Activated CD4-positive, alpha-beta T cell treated with anti-CD3 and anti-CD28 coated beads, Interleukin-2, amount 10 ng/mL, durations not matched to agents 24 days and 14 days (primary cell): Measurements from ENCODE around the gene DMRTC2. TPM values are rescaled to one million over a fixed set of nuclear protein-coding genes. Genes with fewer than 3 reads are reported as not detected.

ENCODE experiments used
- DNase-seq: peaks from one replicate; pipeline ENCODE4 v3.0.0; 2022
- H3K27ac Mint-ChIP-seq: one replicate; pipeline ENCODE4 v1.8.0; 2022; ENCODE audit warnings: mild to moderate bottlenecking, mixed read lengths
- H3K27me3 Mint-ChIP-seq: one replicate; pipeline ENCODE4 v1.8.0; 2022; ENCODE audit warnings: mixed read lengths
- H3K36me3 Mint-ChIP-seq: one replicate; pipeline ENCODE4 v1.8.0; 2022; ENCODE audit warnings: low read depth, mild to moderate bottlenecking, mixed read lengths
- H3K4me1 Mint-ChIP-seq: one replicate; pipeline ENCODE4 v1.8.0; 2021; ENCODE audit warnings: mixed read lengths
- H3K4me3 Mint-ChIP-seq: one replicate; pipeline ENCODE4 v1.8.0; 2022; ENCODE audit warnings: mild to moderate bottlenecking, moderate library complexity, mixed read lengths
- H3K9me3 Mint-ChIP-seq: one replicate; pipeline ENCODE4 v1.8.0; 2021; ENCODE audit warnings: mixed read lengths
- intact Hi-C: fragments of 100-400 bp; cut with micrococcal nuclease; formaldehyde crosslinking; loops from one replicate; pipeline ENCODE4 v1.15.1; 2023
- total RNA-seq: library from RNA; stranded (reverse); gene quantifications from 2 replicates; pipeline ENCODE4 v1.2.3, GENCODE V29; 2022

The DMRTC2 gene
- total RNA-seq, 1 donor from 2014 or later = not detected

DNA sequence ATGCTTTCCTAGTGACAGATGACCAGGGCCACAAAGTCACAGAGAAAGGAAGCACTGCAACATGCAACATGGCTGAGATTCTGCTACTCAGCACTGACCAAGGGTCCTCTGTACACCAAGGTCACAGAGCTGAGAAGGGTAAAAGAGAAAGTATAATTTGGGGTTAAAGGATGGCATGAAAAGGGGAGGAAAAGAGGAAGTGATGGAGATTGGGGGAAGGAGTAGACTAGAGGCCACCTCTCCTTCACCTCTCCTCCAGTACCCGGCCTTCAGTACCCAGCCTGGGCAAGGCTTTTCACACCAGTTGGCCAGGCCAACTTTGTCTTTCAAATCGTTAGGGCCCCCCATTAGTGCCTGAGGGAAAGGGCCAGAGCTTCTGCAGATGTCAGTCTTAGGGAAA lies 8.9 kb downstream of the DMRTC2 start:
- Mint-ChIP-seq H3K4me1 (no peaks in the 10 kb centered on the region), H3K27me3 (peaks cover 42% of the 10 kb centered on the region), H3K9me3 (no peaks in the 10 kb centered on the region), H3K4me3 (no peak overlapping the region), H3K27ac (no peak overlapping the region), H3K36me3 (no peaks in the 10 kb centered on the region)
- no peak for DNase-seq
- intact Hi-C loops = no loop called here

DNA sequence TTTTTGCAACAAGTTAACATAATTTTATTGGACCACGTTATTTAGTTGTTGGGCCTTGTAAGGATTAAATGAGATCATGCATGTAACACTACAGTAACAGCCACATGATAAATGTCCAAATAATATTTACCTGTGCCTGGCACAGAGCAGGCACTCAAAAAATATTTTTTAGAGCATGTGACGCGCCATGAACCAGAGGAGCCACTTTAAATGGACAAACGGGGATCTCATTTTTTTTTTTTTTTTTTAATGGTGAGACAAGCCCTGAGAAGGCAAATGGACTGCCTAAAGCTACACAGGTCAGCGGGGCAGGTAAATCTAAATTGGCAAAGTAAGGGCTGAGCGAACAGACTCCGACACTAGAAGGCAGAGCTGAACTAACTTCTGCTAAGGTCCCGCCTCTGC lies 14.4 kb downstream of the DMRTC2 start:
- Mint-ChIP-seq H3K27ac (peak overlapping the region; percentile 98), H3K27me3 (peaks cover 14% of the 10 kb centered on the region), H3K36me3 (peaks cover 39% of the 10 kb centered on the region), H3K4me3 (peak overlapping the region; percentile 89), H3K9me3 (no peaks in the 10 kb centered on the region), H3K4me1 (peaks cover 38% of the 10 kb centered on the region)
- no peak for DNase-seq
- intact Hi-C loops = no loop called here

DNA sequence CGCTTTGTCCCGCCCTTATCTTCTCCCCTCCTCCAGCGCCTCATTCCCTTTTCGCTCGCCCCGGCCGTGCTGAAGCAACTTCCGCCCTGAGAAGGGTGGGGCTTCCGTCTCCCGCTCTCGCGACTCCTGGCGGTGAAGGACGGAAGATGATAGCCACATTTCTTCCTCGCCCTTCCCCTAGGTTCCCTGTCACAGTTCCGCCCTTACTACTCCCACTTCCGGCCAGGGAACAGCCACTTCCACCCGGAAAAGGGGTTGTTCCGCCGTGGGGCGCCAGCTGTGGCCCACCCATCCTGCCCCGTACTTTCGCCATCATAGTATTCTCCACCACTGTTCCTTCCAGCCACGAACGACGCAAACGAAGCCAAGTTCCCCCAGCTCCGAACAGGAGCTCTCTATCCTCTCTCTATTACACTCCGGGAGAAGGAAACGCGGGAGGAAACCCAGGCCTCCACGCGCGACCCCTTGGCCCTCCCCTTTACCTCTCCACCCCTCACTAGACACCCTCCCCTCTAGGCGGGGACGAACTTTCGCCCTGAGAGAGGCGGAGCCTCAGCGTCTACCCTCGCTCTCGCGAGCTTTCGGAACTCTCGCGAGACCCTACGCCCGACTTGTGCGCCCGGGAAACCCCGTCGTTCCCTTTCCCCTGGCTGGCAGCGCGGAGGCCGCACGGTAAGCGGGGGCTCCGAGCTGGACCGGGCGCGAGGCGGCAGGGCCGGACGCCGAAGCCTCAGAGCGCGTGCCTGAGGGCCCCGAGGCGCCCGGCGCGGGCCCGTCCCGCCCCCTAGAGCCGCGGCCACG lies 15.0 kb downstream of the DMRTC2 start, which contains the start of gene RPS19:
Gene RPS19, plus strand, starts transcription at position 638 of the 801 bp plus-strand sequence. CDS start 520 bp downstream, outside the sequence.
- DNase-seq = peak; percentile 100
- Mint-ChIP-seq H3K27ac (peak within 1 kb of the TSS; percentile 98), H3K4me3 (peak within 1 kb of the TSS; percentile 89), H3K36me3 (peaks cover 45% of the 10 kb centered on the region), H3K27me3 (peaks cover 8% of the 10 kb centered on the region), H3K4me1 (peaks cover 44% of the 10 kb centered on the region), H3K9me3 (no peaks in the 10 kb centered on the region)
- intact Hi-C loops = loop anchor here (1.0 kb wide), 2 partner anchors 24 to 99 kb away; partner anchors contain the start of gene RABAC1

DNA sequence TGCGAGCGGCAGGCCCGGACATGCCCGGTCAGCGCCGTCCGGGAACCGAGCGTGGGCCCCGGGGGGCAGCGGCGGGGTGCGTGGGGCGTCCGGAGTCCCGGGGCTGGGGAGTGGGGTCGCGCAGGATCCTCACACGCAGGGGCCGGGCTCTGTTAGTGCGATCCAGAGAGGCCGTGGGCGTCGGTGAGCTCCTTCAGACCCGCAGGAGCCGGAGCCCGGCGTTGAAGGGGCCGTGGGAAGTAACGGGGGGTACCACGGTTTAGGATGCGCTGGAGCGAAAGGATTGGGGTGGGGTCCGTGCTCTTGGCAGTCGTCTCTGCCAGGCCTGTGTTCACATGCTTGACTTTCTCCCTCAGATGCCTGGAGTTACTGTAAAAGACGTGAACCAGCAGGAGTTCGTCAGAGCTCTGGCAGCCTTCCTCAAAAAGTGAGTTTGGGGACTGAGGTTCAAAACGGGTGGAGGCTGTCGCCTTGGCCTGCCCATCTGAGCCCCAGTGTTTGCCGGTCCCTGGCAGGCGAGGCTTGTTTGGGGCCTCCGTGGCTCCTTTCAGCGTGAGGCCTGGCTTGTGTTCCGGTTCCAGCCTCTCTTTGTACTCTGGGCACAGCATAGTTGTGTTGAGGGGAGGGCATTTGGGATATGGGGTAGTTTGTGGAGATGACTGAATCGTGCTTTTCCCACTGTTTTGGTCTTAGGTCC lies 15.7 kb downstream of the DMRTC2 start:
- Mint-ChIP-seq H3K27me3 (peaks cover 3% of the 10 kb centered on the region), H3K4me1 (peaks cover 47% of the 10 kb centered on the region), H3K9me3 (no peaks in the 10 kb centered on the region), H3K36me3 (peaks cover 49% of the 10 kb centered on the region), H3K4me3 (peak overlapping the region; percentile 89), H3K27ac (peak overlapping the region; percentile 93)
- peak; percentile 78 for DNase-seq
- intact Hi-C loops = loop anchor here (1.0 kb wide), 3 partner anchors 11 to 99 kb away; partner anchors contain the start of gene RABAC1

DNA sequence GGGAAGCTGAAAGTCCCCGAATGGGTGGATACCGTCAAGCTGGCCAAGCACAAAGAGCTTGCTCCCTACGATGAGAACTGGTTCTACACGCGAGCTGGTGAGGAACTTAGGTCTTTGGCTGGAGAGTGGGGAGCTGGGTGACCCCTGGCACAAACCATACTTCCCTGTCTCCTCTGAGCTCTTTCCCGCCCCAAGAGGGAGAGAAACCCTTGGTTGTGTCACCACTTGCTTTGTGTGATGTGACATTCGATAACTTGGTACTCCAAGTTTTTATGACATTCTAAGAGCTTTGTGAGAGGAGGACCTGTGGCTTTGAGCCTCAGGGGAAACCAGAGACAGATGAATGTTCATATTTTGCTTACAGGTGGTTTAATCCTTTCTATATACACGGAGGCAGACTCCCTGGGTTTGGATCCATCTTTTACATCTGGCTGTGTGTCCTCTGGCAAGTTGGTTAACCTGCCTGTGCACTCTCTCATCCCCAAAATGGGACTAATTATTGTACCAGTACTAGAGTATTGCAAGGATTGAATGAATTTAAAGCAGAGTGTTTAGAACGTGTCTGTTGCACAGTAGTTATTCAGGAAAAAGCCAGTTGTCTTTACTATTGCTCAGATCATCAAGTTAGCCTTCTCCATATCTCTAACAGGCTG lies 16.4 kb downstream of the DMRTC2 start:
- no peaks in the 10 kb centered on the region for H3K9me3 Mint-ChIP-seq
- peak overlapping the region; percentile 89 for H3K4me3 Mint-ChIP-seq
- H3K27me3 Mint-ChIP-seq = peaks cover 3% of the 10 kb centered on the region
- peaks cover 50% of the 10 kb centered on the region for H3K4me1 Mint-ChIP-seq
- peaks cover 53% of the 10 kb centered on the region for H3K36me3 Mint-ChIP-seq
- peak overlapping the region; percentile 93 for H3K27ac Mint-ChIP-seq
- intact Hi-C loops = loop anchor here (1.0 kb wide), 1 partner anchor 10 kb away; no protein-coding TSS in a partner anchor
- DNase-seq = no peak

DNA sequence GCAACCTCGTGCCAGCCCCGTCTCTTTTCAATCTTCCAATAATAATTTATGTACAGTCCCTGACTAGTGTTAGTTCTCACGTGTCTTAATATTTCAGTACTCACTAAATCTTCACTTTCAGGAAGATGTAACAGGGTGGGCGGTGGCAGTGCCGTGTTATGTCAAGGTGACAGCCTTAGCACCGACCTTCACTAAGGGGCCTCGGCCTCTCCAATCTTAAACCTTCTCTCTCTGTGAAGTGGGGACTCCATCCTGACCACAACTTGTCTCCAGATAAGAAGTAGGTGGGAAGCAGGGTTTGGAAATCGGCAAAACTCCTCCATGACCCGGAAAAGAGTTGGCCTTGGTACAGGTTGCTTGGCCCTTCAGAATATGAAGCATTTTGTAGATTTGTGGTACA lies 17.0 kb downstream of the DMRTC2 start:
- intact Hi-C loops = loop anchor here (1.0 kb wide), 1 partner anchor 9 kb away; no protein-coding TSS in a partner anchor
- peaks cover 52% of the 10 kb centered on the region for H3K4me1 Mint-ChIP-seq
- peaks cover 59% of the 10 kb centered on the region for H3K36me3 Mint-ChIP-seq
- no peak for DNase-seq
- H3K9me3 Mint-ChIP-seq = no peaks in the 10 kb centered on the region
- peak overlapping the region; percentile 93 for H3K27ac Mint-ChIP-seq
- H3K27me3 Mint-ChIP-seq = peaks cover 3% of the 10 kb centered on the region
- peak overlapping the region; percentile 89 for H3K4me3 Mint-ChIP-seq

DNA sequence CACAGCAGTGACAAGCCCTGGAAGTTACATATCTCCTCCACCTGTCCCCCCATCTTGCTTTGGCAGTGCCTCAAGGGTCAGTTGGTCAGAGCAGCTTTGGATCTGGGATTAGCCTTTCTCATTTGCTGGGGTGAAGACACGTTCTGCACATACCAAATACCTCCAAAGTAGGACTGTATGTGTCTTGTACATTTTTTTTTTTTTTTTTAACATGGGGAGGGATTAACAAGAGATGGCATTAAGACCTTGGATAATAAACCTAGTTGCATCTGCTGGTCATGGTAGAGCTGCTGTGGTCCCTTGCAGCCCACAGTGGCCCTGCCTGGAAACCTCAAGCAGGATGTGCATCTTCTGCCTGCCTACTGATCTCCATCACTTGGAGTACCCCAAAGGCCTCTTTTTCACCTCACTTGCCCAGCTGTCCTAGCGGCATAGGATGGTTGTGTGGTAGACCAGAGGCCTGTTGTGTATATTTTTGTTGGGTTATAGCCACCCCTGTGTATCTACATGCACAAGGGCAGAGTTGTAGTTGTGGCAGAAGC lies 17.7 kb downstream of the DMRTC2 start:
- H3K27me3 Mint-ChIP-seq = no peaks in the 10 kb centered on the region
- peak overlapping the region; percentile 89 for H3K4me3 Mint-ChIP-seq
- H3K27ac Mint-ChIP-seq = peak overlapping the region; percentile 93
- H3K36me3 Mint-ChIP-seq = peaks cover 60% of the 10 kb centered on the region
- peak; percentile 64 for DNase-seq
- no peaks in the 10 kb centered on the region for H3K9me3 Mint-ChIP-seq
- intact Hi-C loops = no loop called here
- peaks cover 52% of the 10 kb centered on the region for H3K4me1 Mint-ChIP-seq

DNA sequence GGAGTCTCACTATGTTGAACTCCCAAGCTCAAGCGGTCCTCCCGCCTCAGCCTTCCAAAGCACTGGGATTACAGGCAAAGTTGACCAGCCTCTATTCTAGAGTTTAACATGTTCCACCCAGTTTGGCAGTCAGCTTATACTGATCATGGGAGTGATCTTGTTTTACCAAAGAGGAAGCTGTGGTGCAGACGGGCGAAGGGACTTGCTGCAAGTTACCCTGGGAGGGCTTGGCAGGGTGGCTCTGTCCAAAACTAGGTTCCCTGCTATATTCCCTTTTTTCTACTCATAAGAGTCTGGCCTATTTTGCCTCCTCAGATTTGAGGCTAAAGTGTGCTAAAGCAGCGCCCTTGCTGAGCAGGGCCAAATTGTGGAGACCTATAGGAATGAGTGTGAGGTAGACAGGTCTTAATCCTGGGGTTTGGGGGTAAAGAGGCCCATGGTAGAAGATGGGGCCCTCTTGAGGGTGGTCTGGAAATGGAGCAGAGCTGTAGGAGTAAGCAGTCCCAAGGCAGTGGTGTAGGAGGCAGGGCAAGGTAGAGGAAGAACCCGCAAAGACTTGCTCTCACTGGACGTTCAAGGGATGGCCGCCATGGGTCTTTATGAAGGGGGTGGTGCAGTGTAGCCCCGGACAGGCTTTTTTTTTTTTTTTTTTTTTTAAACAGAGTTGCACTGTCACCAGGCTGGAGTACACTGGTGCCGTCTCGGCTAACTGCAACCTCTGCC lies 18.5 kb downstream of the DMRTC2 start:
- H3K36me3 Mint-ChIP-seq = peaks cover 69% of the 10 kb centered on the region
- H3K27ac Mint-ChIP-seq = peak overlapping the region; percentile 79
- H3K4me3 Mint-ChIP-seq = peak overlapping the region; percentile 89
- intact Hi-C loops = no loop called here
- no peaks in the 10 kb centered on the region for H3K9me3 Mint-ChIP-seq
- DNase-seq = no peak
- H3K27me3 Mint-ChIP-seq = no peaks in the 10 kb centered on the region
- H3K4me1 Mint-ChIP-seq = peaks cover 59% of the 10 kb centered on the region

DNA sequence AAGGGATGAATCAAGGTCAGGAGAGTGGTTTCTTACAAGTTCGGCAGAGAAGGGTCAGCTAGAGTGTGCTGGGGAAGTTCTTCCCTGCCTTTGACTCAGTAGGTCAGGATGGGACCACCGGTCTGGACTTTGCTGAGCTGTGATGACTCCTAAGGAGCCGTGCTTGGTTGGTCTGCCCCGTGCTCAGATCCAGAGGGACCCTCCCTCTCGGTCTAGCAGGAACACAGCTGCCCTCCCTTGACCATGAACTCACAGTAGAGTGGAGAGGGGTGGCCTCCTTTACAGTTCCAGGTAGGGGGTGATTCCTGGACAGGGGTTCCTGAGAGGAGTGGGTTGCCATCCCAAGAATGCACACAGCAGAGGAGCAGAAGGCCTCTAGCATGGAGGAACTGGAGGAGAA lies 19.5 kb downstream of the DMRTC2 start:
- DNase-seq = no peak
- H3K36me3 Mint-ChIP-seq = peaks cover 77% of the 10 kb centered on the region
- peak overlapping the region; percentile 89 for H3K4me3 Mint-ChIP-seq
- intact Hi-C loops = no loop called here
- no peaks in the 10 kb centered on the region for H3K27me3 Mint-ChIP-seq
- H3K9me3 Mint-ChIP-seq = no peaks in the 10 kb centered on the region
- peaks cover 65% of the 10 kb centered on the region for H3K4me1 Mint-ChIP-seq
- peak overlapping the region; percentile 77 for H3K27ac Mint-ChIP-seq

DNA sequence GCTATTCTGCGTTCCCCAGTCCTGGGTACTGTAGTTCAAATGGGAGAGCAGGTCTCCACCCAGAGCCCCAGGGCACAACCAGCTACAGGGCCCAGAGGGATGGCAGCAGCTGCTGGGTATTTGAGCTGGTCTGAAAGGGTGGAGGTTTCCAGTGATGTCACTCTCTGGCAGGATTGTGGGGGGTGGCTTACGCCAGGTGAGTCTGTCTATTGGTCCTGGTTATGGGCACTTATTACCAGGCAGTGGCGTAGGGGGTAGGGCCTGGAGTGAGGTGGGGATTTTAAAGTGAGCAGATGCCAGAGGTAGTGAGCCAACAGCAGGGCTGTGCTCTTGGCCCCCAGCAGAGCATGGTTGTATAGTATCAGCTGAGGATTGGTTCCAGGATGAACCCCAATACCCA lies 21.4 kb downstream of the DMRTC2 start:
- no peak for DNase-seq
- intact Hi-C loops = no loop called here
- Mint-ChIP-seq H3K4me3 (peak overlapping the region; percentile 51), H3K4me1 (peaks cover 72% of the 10 kb centered on the region), H3K9me3 (no peaks in the 10 kb centered on the region), H3K27ac (peak overlapping the region; percentile 65), H3K36me3 (peaks cover 83% of the 10 kb centered on the region), H3K27me3 (no peaks in the 10 kb centered on the region)

DNA sequence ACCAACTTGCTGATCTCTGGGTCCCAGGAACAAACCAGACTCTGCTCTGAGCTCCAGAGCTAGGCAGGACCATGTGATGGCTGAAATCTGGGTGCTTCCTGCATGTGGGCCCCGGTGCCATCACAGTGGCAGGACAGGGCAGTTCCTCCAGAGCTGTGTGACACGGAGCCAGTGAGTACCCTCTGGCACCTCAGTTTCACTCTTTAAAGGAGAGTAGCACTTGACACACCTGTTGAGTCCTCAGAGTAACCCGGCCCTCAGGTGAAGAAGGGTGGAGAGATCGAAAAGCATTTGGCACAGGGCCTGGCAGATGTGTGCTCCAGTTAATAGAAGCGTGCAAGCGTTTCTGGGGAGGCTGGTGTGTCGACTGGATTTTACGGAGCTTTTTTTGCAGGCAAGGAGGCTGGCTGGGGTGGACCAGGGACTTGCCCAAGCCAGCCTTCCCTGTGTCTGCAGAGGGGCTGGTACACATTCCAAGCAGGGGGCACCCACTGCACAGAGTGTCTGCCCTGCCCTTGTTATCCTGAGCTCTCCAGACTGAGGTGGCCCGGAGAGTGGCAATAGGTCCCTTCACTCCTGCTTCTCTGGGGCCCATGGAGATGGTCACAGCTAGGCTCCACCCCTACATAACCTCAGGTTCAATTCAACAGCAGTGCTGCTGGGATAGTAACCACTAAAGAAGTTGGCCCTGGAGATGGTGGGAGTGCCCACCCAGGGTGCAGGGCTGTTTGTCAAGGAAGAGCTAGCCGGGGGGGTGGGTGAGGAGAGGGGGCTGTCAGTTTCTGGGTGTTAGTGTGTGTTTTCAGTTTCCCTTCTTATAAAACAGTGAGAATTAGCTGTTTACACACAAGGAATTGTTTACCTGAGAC lies 23.5 kb downstream of the DMRTC2 start:
- Mint-ChIP-seq H3K27ac (peak overlapping the region; percentile 81), H3K9me3 (no peaks in the 10 kb centered on the region), H3K36me3 (peaks cover 79% of the 10 kb centered on the region), H3K4me1 (peaks cover 68% of the 10 kb centered on the region), H3K4me3 (peak overlapping the region; percentile 54), H3K27me3 (no peaks in the 10 kb centered on the region)
- no peak for DNase-seq
- intact Hi-C loops = no loop called here

DNA sequence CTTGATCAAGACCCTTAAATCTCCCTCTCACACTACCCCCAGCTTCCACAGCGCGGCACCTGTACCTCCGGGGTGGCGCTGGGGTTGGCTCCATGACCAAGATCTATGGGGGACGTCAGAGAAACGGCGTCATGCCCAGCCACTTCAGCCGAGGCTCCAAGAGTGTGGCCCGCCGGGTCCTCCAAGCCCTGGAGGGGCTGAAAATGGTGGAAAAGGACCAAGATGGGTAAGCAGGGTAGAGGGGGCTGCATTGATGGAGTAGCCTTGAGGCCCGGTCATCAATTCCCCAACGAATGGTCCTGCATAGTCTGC lies 24.1 kb downstream of the DMRTC2 start:
- Mint-ChIP-seq H3K27me3 (no peaks in the 10 kb centered on the region), H3K27ac (peak overlapping the region; percentile 65), H3K36me3 (peaks cover 75% of the 10 kb centered on the region), H3K4me1 (peaks cover 69% of the 10 kb centered on the region), H3K9me3 (no peaks in the 10 kb centered on the region), H3K4me3 (peak overlapping the region; percentile 54)
- intact Hi-C loops = no loop called here
- no peak for DNase-seq
